MM.1S (cell line): ENCODE results near the gene ZFHX3.

ENCODE experiments used
- DNase-seq: peaks from one replicate; pipeline ENCODE4 v3.0.0-alpha.2; 2015
- H2AFZ ChIP-seq: fragments of 300-600 bp; sonication (generic); 2 replicates; pipeline ENCODE4 v1.6.0; 2016; ENCODE audit warnings: antibody characterized with exemption, low read length
- H3F3A ChIP-seq: fragments of 300-600 bp; sonication (generic); 2 replicates; pipeline ENCODE4 v1.6.1; 2016; ENCODE audit warnings: mild to moderate bottlenecking, antibody characterized with exemption, low read length, moderate library complexity, mixed read lengths; ENCODE audit not compliant: insufficient read depth
- H3K27ac ChIP-seq: fragments of 300-600 bp; sonication (generic); 2 replicates; pipeline ENCODE4 v1.5.1; 2016; ENCODE audit warnings: mild to moderate bottlenecking, low read length
- H3K27me3 ChIP-seq: fragments of 300-600 bp; sonication (generic); replicated peaks from 2 replicates; pipeline ENCODE4 v1.6.0; 2016; ENCODE audit warnings: low read length; ENCODE audit not compliant: insufficient read depth
- H3K36me3 ChIP-seq: fragments of 300-600 bp; sonication (generic); replicated peaks from 2 replicates; pipeline ENCODE4 v1.6.1; 2016; ENCODE audit warnings: mild to moderate bottlenecking, low read length, mixed read lengths; ENCODE audit not compliant: insufficient read depth
- H3K4me1 ChIP-seq: fragments of 300-600 bp; sonication (generic); 2 replicates; pipeline ENCODE4 v1.6.1; 2016; ENCODE audit warnings: low read length, mixed read lengths
- H3K4me2 ChIP-seq: fragments of 300-600 bp; sonication (generic); 2 replicates; pipeline ENCODE4 v1.6.0; 2016; ENCODE audit warnings: low read depth, low read length
- H3K4me3 ChIP-seq: fragments of 300-600 bp; sonication (generic); 2 replicates; pipeline ENCODE4 v1.5.1; 2016; ENCODE audit warnings: low read length, mixed read lengths
- H3K79me2 ChIP-seq: fragments of 300-600 bp; sonication (generic); 2 replicates; pipeline ENCODE4 v1.6.1; 2016; ENCODE audit warnings: mixed run types, low read length, mixed read lengths
- H3K9ac ChIP-seq: fragments of 300-600 bp; sonication (generic); 2 replicates; pipeline ENCODE4 v1.6.1; 2016; ENCODE audit warnings: low read length, mixed read lengths
- H3K9me2 ChIP-seq: fragments of 300-600 bp; sonication (generic); replicated peaks from 2 replicates; pipeline ENCODE4 v1.6.1; 2016; ENCODE audit warnings: mild to moderate bottlenecking, low read length, mixed read lengths; ENCODE audit not compliant: insufficient read depth
- H3K9me3 ChIP-seq: fragments of 300-600 bp; sonication (generic); replicated peaks from 2 replicates; pipeline ENCODE4 v1.6.1; 2016; ENCODE audit warnings: mild to moderate bottlenecking, low read length, mixed read lengths; ENCODE audit not compliant: insufficient read depth
- H4K20me1 ChIP-seq: fragments of 300-600 bp; sonication (generic); 2 replicates; pipeline ENCODE4 v1.6.1; 2016; ENCODE audit warnings: mild to moderate bottlenecking, low read length, moderate library complexity, mixed read lengths; ENCODE audit not compliant: insufficient read depth
- CTCF ChIP-seq: fragments of 300-600 bp; sonication (generic); IDR thresholded peaks from 2 replicates; pipeline ENCODE4 v1.5.1; 2016; ENCODE audit warnings: antibody characterized with exemption, low read length, mixed read lengths
- EZH2 ChIP-seq: fragments of 300-600 bp; sonication (generic); optimal IDR thresholded peaks from 2 replicates; pipeline ENCODE3; 2017; ENCODE audit warnings: low read depth, mild to moderate bottlenecking, antibody characterized with exemption, low read length, mixed read lengths
- EZH2phosphoT487 ChIP-seq: fragments of 300-600 bp; sonication (generic); IDR thresholded peaks from 2 replicates; pipeline ENCODE4 v1.6.1; 2018; ENCODE audit warnings: antibody characterized with exemption, low read length

ZFHX3 gene

GRCh38 chr16:72829846-72830775 is 217.8 kb downstream of the ZFHX3 start:
- no peaks in the 10 kb centered on the region for H4K20me1 ChIP-seq
- H3K9me3 ChIP-seq: no peaks in the 10 kb centered on the region
- H2AFZ ChIP-seq: no peak overlapping the region
- H3K27me3 ChIP-seq: no peaks in the 10 kb centered on the region
- no peak overlapping the region for H3K4me2 ChIP-seq
- no peaks in the 10 kb centered on the region for H3K9me2 ChIP-seq
- no peak for DNase-seq
- H3K9ac ChIP-seq: no peak overlapping the region
- no peaks in the 10 kb centered on the region for H3F3A ChIP-seq
- H3K27ac ChIP-seq: no peak overlapping the region
- no peak for TF ChIP-seq EZH2phosphoT487
- no peak for TF ChIP-seq CTCF
- TF ChIP-seq EZH2: no peak
- H3K4me1 ChIP-seq: no peaks in the 10 kb centered on the region
- no peaks in the 10 kb centered on the region for H3K79me2 ChIP-seq
- no peaks in the 10 kb centered on the region for H3K36me3 ChIP-seq
- no peak overlapping the region for H3K4me3 ChIP-seq

GRCh38 chr16:72827866-72828265 is 220.1 kb downstream of the ZFHX3 start:
- Histone ChIP-seq H3K27me3 (no peaks in the 10 kb centered on the region), H3K36me3 (no peaks in the 10 kb centered on the region), H3K27ac (no peak overlapping the region), H2AFZ (no peak overlapping the region), H3K9ac (no peak overlapping the region), H3K79me2 (no peaks in the 10 kb centered on the region), H3F3A (no peaks in the 10 kb centered on the region), H4K20me1 (no peaks in the 10 kb centered on the region), H3K4me3 (no peak overlapping the region), H3K4me2 (no peak overlapping the region), H3K4me1 (no peaks in the 10 kb centered on the region), H3K9me2 (no peaks in the 10 kb centered on the region), H3K9me3 (no peaks in the 10 kb centered on the region)
- no peak for DNase-seq
- TF ChIP-seq EZH2: no peak
- TF ChIP-seq CTCF: no peak
- TF ChIP-seq EZH2phosphoT487: no peak

GRCh38 chr16:72825912-72826621 is 221.9 kb downstream of the ZFHX3 start:
- Histone ChIP-seq H3K9me2 (no peaks in the 10 kb centered on the region), H3K9me3 (no peaks in the 10 kb centered on the region), H3F3A (no peaks in the 10 kb centered on the region), H2AFZ (no peak overlapping the region), H3K4me2 (no peak overlapping the region), H3K79me2 (no peaks in the 10 kb centered on the region), H3K27ac (no peak overlapping the region), H3K27me3 (no peaks in the 10 kb centered on the region), H4K20me1 (no peaks in the 10 kb centered on the region), H3K36me3 (no peaks in the 10 kb centered on the region), H3K4me1 (no peaks in the 10 kb centered on the region), H3K9ac (no peak overlapping the region), H3K4me3 (no peak overlapping the region)
- no peak for TF ChIP-seq EZH2
- TF ChIP-seq CTCF: no peak
- TF ChIP-seq EZH2phosphoT487: no peak
- DNase-seq: no peak
